Stimulated activated CD8-positive, alpha-beta memory T cell treated with anti-CD3 and anti-CD28 coated beads, Interleukin-2, amount 100 ng/mL, for 48 hours (primary cell): ENCODE measurements around the gene TSPY1.
"Not testable (repeated sequence)": the region's sequence is repeated elsewhere in the genome, so short reads cannot be mapped to it uniquely, and the experiment has no call there.

Experiments
- DNase-seq, 2 donors: peaks; one replicate each; pipeline ENCODE4 v3.0.0-alpha.2; 2020; ENCODE audit warnings: low read depth in 2 of 2

TSPY1 gene, protein sequence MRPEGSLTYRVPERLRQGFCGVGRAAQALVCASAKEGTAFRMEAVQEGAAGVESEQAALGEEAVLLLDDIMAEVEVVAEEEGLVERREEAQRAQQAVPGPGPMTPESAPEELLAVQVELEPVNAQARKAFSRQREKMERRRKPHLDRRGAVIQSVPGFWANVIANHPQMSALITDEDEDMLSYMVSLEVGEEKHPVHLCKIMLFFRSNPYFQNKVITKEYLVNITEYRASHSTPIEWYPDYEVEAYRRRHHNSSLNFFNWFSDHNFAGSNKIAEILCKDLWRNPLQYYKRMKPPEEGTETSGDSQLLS

DNA sequence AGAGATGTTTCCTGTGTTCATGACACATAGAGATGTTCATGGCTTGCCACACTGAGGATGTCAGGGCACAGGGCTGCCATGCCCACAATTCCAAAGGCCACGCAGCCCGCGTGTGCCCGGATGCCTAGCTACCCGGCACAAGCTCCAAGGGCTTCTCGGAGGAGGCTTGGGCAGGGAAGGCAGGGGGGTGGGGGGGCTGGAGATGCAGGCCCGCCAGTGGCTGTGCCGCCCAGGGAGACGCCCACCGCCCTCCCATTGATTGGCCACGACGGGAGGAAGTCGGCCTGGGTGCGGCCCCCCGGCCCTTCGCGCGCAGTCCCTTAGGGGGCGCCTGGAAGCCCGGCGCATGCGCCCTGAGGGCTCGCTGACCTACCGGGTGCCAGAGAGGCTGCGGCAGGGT, at the start of gene TSPY1:
Gene TSPY1 (plus strand): TSS at position 301 of the 400 bp plus-strand sequence. CDS start 46 bp downstream, at position 347.
- DNase-seq: not testable (repeated sequence)

DNA sequence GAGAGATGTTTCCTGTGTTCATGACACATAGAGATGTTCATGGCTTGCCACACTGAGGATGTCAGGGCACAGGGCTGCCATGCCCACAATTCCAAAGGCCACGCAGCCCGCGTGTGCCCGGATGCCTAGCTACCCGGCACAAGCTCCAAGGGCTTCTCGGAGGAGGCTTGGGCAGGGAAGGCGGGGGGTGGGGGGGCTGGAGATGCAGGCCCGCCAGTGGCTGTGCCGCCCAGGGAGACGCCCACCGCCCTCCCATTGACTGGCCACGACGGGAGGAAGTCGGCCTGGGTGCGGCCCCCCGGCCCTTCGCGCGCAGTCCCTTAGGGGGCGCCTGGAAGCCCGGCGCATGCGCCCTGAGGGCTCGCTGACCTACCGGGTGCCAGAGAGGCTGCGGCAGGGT, 20.2 kb downstream of the TSPY1 start, which contains the start of gene TSPY9:
Gene TSPY9 (plus strand): TSS at position 301 of the 400 bp plus-strand sequence. CDS start 46 bp downstream, at position 347.
- not testable (repeated sequence) for DNase-seq

DNA sequence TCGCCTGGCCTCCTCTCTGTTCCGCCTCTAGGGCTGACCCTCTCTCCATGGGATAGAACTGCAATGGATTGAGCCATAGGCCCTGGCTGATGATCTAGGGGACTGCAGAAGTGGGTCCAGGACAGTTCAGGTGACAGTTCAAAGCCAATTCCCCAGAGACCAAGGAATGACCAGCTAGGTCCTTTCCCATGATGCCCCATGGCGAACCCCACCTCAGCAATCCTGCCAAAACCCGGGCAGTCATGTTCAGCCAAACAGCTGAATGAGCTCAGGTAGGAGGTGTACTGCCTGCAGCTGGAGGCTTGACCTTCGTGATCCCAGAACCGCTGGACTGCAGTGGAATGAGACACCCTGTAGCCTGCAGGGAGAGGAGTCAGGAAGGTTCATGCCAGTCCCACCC, 37.6 kb downstream of the TSPY1 start:
- DNase-seq: not testable (repeated sequence)

DNA sequence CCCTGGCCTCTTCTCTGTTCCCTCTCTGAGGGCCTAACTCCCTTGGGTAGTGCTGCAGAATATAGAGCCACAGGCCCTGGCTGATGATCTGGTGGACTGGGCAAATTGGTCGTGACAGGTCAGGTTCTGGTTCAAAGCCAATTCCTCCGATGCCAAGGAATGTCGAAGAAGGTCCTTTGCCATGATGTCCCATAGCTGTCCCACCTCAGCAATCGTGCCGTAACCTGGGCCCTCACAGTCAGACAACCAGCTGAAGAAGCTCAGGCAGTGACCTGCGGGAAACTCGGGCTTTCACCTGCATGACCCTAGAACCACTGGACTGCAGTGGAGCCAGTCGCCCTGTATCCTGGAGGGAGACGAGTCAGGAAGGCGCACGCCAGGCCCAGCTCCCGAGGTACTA, 49.5 kb downstream of the TSPY1 start:
- DNase-seq: not testable (repeated sequence)
